Measurements from ENCODE around the gene ABCC8.
A peak's percentile ranks its signal among the peaks of the same experiment; 100 is the strongest.

The ABCC8 gene

GRCh38 chr11:17386331-17387084 lies 90.1 kb downstream of the ABCC8 start:
- Mint-ChIP-seq H3K27me3 (no peaks in the 10 kb centered on the region), H3K36me3 (ENCODE audit: insufficient read depth) (no peaks in the 10 kb centered on the region), H3K4me1 (ENCODE audit: low read depth in 2 of 2) (peaks cover 4 to 11% of the 10 kb centered on the region in 2 donors), H3K4me3 (no peak overlapping the region), H3K27ac (peak overlapping the region in 1 of 2 donors; percentile 30), H3K9me3 (no peaks in the 10 kb centered on the region)
- DNase-seq (peak; percentile 16 to 33 (median 27)), ATAC-seq (replicated peaks) (peak; percentile 29)

- H3K36me3 Mint-ChIP-seq (ENCODE audit: insufficient read depth), result no peaks in the 10 kb centered on the region
- DNase-seq (no peak), ATAC-seq (replicated peaks) (no peak)
- no peaks in the 10 kb centered on the region for H3K27me3 Mint-ChIP-seq
- H3K9me3 Mint-ChIP-seq, result no peaks in the 10 kb centered on the region
- H3K4me3 Mint-ChIP-seq, result no peak overlapping the region
- peak overlapping the region in 1 of 2 donors; percentile 30 for H3K27ac Mint-ChIP-seq
- H3K4me1 Mint-ChIP-seq (ENCODE audit: low read depth in 2 of 2), result peaks cover 4 to 11% of the 10 kb centered on the region in 2 donors
Observed at GRCh38 chr11:17385926-17386325, 90.7 kb downstream of the ABCC8 start.

GRCh38 chr11:17385492-17385891 lies 91.2 kb downstream of the ABCC8 start:
- H3K27ac Mint-ChIP-seq, result no peak overlapping the region
- H3K27me3 Mint-ChIP-seq, result no peaks in the 10 kb centered on the region
- ATAC-seq (replicated peaks) (no peak), DNase-seq (no peak)
- H3K9me3 Mint-ChIP-seq, result no peaks in the 10 kb centered on the region
- H3K4me3 Mint-ChIP-seq, result no peak overlapping the region
- H3K4me1 Mint-ChIP-seq (ENCODE audit: low read depth in 2 of 2), result peaks cover 4 to 11% of the 10 kb centered on the region in 2 donors
- no peaks in the 10 kb centered on the region for H3K36me3 Mint-ChIP-seq (ENCODE audit: insufficient read depth)

GRCh38 chr11:17384002-17384511 lies 92.6 kb downstream of the ABCC8 start:
- no peaks in the 10 kb centered on the region for H3K36me3 Mint-ChIP-seq (ENCODE audit: insufficient read depth)
- H3K27ac Mint-ChIP-seq, result no peak overlapping the region

GRCh38 chr11:17383461-17383860 lies 93.2 kb downstream of the ABCC8 start:
- H3K9me3 Mint-ChIP-seq, result no peaks in the 10 kb centered on the region
- peaks cover 0 to 5% of the 10 kb centered on the region in 2 donors for H3K4me1 Mint-ChIP-seq (ENCODE audit: low read depth in 2 of 2)
- no peak overlapping the region for H3K27ac Mint-ChIP-seq
- peak; percentile 13 for ATAC-seq (replicated peaks)
- no peak for DNase-seq
- H3K27me3 Mint-ChIP-seq, result no peaks in the 10 kb centered on the region
- no peaks in the 10 kb centered on the region for H3K36me3 Mint-ChIP-seq (ENCODE audit: insufficient read depth)
- no peak overlapping the region for H3K4me3 Mint-ChIP-seq

More at GRCh38 chr11:17384002-17384511, 92.6 kb downstream of the ABCC8 start:
- no peaks in the 10 kb centered on the region for H3K27me3 Mint-ChIP-seq
- peak; percentile 64 for ATAC-seq (replicated peaks)
- peak; percentile 66 to 77 (median 70) for DNase-seq
- H3K4me1 Mint-ChIP-seq (ENCODE audit: low read depth in 2 of 2), result peaks cover 0 to 5% of the 10 kb centered on the region in 2 donors
- H3K4me3 Mint-ChIP-seq, result no peak overlapping the region
- H3K9me3 Mint-ChIP-seq, result no peaks in the 10 kb centered on the region

GRCh38 chr11:17382046-17382728 lies 94.5 kb downstream of the ABCC8 start:
- Mint-ChIP-seq H3K4me3 (no peak overlapping the region), H3K4me1 (ENCODE audit: low read depth in 2 of 2) (peaks cover 0 to 5% of the 10 kb centered on the region in 2 donors), H3K27ac (no peak overlapping the region), H3K36me3 (ENCODE audit: insufficient read depth) (no peaks in the 10 kb centered on the region), H3K27me3 (no peaks in the 10 kb centered on the region), H3K9me3 (no peaks in the 10 kb centered on the region)
- no peak for ATAC-seq (replicated peaks)
- DNase-seq, result no peak

- no peak for ATAC-seq (replicated peaks)
- no peaks in the 10 kb centered on the region for H3K36me3 Mint-ChIP-seq (ENCODE audit: insufficient read depth)
Observed at GRCh38 chr11:17381156-17381555, 95.5 kb downstream of the ABCC8 start.

GRCh38 chr11:17379383-17380180 lies 97.1 kb downstream of the ABCC8 start:
- H3K4me3 Mint-ChIP-seq, result no peak overlapping the region
- no peaks in the 10 kb centered on the region for H3K9me3 Mint-ChIP-seq
- H3K4me1 Mint-ChIP-seq (ENCODE audit: low read depth in 2 of 2), result no peaks in the 10 kb centered on the region
- H3K27ac Mint-ChIP-seq, result peak overlapping the region in 1 of 2 donors; percentile 38
- no peaks in the 10 kb centered on the region for H3K36me3 Mint-ChIP-seq (ENCODE audit: insufficient read depth)
- DNase-seq (no peak), ATAC-seq (replicated peaks) (no peak)
- H3K27me3 Mint-ChIP-seq, result no peaks in the 10 kb centered on the region

More at GRCh38 chr11:17381156-17381555, 95.5 kb downstream of the ABCC8 start:
- DNase-seq, result no peak
- H3K9me3 Mint-ChIP-seq, result no peaks in the 10 kb centered on the region
- no peaks in the 10 kb centered on the region for H3K27me3 Mint-ChIP-seq
- H3K27ac Mint-ChIP-seq, result no peak overlapping the region
- H3K4me3 Mint-ChIP-seq, result no peak overlapping the region
- no peaks in the 10 kb centered on the region for H3K4me1 Mint-ChIP-seq (ENCODE audit: low read depth in 2 of 2)

- ATAC-seq (replicated peaks) (no peak), DNase-seq (no peak)
- Mint-ChIP-seq H3K4me1 (ENCODE audit: low read depth in 2 of 2) (no peaks in the 10 kb centered on the region), H3K27ac (no peak overlapping the region), H3K36me3 (ENCODE audit: insufficient read depth) (no peaks in the 10 kb centered on the region), H3K4me3 (no peak overlapping the region), H3K9me3 (no peaks in the 10 kb centered on the region), H3K27me3 (no peaks in the 10 kb centered on the region)
Observed at GRCh38 chr11:17378655-17379054, 98.0 kb downstream of the ABCC8 start.

GRCh38 chr11:17376493-17376892 lies 100.2 kb downstream of the ABCC8 start:
- ATAC-seq (replicated peaks), result no peak
- DNase-seq, result no peak
- Mint-ChIP-seq H3K9me3 (peaks cover under 1 to 4% of the 10 kb centered on the region in 2 donors), H3K27me3 (no peaks in the 10 kb centered on the region), H3K36me3 (ENCODE audit: insufficient read depth) (no peaks in the 10 kb centered on the region), H3K4me3 (no peak overlapping the region), H3K4me1 (ENCODE audit: low read depth in 2 of 2) (no peaks in the 10 kb centered on the region), H3K27ac (no peak overlapping the region)

- no peaks in the 10 kb centered on the region for H3K4me1 Mint-ChIP-seq (ENCODE audit: low read depth in 2 of 2)
- peaks cover 8 to 10% of the 10 kb centered on the region in 2 donors for H3K9me3 Mint-ChIP-seq
- no peak overlapping the region for H3K27ac Mint-ChIP-seq
Observed at GRCh38 chr11:17375547-17375946, 101.1 kb downstream of the ABCC8 start.

GRCh38 chr11:17371614-17372013 lies 105.0 kb downstream of the ABCC8 start:
- ATAC-seq (replicated peaks), result no peak
- Mint-ChIP-seq H3K4me1 (ENCODE audit: low read depth in 2 of 2) (peaks cover 0 to 4% of the 10 kb centered on the region in 2 donors), H3K4me3 (no peak overlapping the region), H3K9me3 (peaks cover 12 to 28% of the 10 kb centered on the region in 2 donors), H3K27ac (no peak overlapping the region), H3K36me3 (ENCODE audit: insufficient read depth) (peaks cover 19% of the 10 kb centered on the region), H3K27me3 (no peaks in the 10 kb centered on the region)
- no peak for DNase-seq

More at GRCh38 chr11:17375547-17375946, 101.1 kb downstream of the ABCC8 start:
- DNase-seq (no peak), ATAC-seq (replicated peaks) (no peak)
- H3K4me3 Mint-ChIP-seq, result no peak overlapping the region
- H3K36me3 Mint-ChIP-seq (ENCODE audit: insufficient read depth), result no peaks in the 10 kb centered on the region
- no peaks in the 10 kb centered on the region for H3K27me3 Mint-ChIP-seq

- Mint-ChIP-seq H3K27ac (no peak overlapping the region), H3K27me3 (no peaks in the 10 kb centered on the region), H3K36me3 (ENCODE audit: insufficient read depth) (peaks cover 19% of the 10 kb centered on the region), H3K4me3 (no peak overlapping the region), H3K9me3 (peaks cover 12 to 28% of the 10 kb centered on the region in 2 donors), H3K4me1 (ENCODE audit: low read depth in 2 of 2) (peaks cover 0 to 4% of the 10 kb centered on the region in 2 donors)
- no peak for ATAC-seq (replicated peaks)
- DNase-seq, result no peak
Observed at GRCh38 chr11:17369684-17370243, 106.9 kb downstream of the ABCC8 start.

Measured in effector memory CD8-positive, alpha-beta T cell (primary cell).